Naive B cell (primary cell): Measurements from ENCODE around the gene UBR2. TPM values are rescaled to one million over a fixed set of nuclear protein-coding genes. Genes with fewer than 3 reads are reported as not detected.

Experiments used
- ATAC-seq, 2 donors: fragments of 150-1000 bp; cut with Tn5 transposase; 2 replicates each; pipeline ENCODE4 v1.10.0; 2021; ENCODE audit warnings: low read depth in 2 of 2, mild to moderate bottlenecking in 2 of 2, moderate library complexity in 2 of 2
- DNase-seq: peaks from one replicate; pipeline ENCODE4 v3.0.0; 2022
- H3K27ac Mint-ChIP-seq, 6 donors: one replicate each; pipeline ENCODE4 v1.8.0; 2020 to 2022; ENCODE audit warnings: mild to moderate bottlenecking in 6 of 6, mixed read lengths in 6 of 6, moderate library complexity in 5 of 6, inconsistent platforms in 2 of 6
- H3K27me3 Mint-ChIP-seq, 3 donors: one replicate each; pipeline ENCODE4 v1.8.0; 2021 to 2022; ENCODE audit warnings: mixed read lengths in 3 of 3, mild to moderate bottlenecking in 1 of 3
- H3K36me3 Mint-ChIP-seq, 2 donors: one replicate each; pipeline ENCODE4 v1.8.0; 2020 to 2022; ENCODE audit warnings: mixed read lengths in 2 of 2, inconsistent platforms in 1 of 2, mild to moderate bottlenecking in 1 of 2
- H3K4me1 Mint-ChIP-seq, 3 donors: one replicate each; pipeline ENCODE4 v1.8.0; 2020 to 2022; ENCODE audit warnings: mixed read lengths in 3 of 3, inconsistent platforms in 1 of 3, mild to moderate bottlenecking in 1 of 3, moderate library complexity in 1 of 3
- H3K4me3 Mint-ChIP-seq, 8 donors: one replicate each; pipeline ENCODE4 v1.8.0; 2020 to 2022; ENCODE audit warnings: mild to moderate bottlenecking in 8 of 8, mixed read lengths in 8 of 8, moderate library complexity in 8 of 8, inconsistent platforms in 2 of 8
- H3K9me3 Mint-ChIP-seq, 7 donors: one replicate each; pipeline ENCODE4 v1.8.0; 2020 to 2022; ENCODE audit warnings: mixed read lengths in 7 of 7, mild to moderate bottlenecking in 5 of 7, inconsistent platforms in 2 of 7, moderate library complexity in 1 of 7
- polyA plus RNA-seq, 6 donors: library from polyadenylated mRNA; unstranded; fragments of 300-500 nt; fragmentation: Illumina TruSeq; gene quantifications; one replicate each; pipeline ENCODE4 v1.2.3, GENCODE V29; 2021; ENCODE audit warnings: low read depth in 6 of 6

The UBR2 gene
- 10 to 100 TPM in 4 of 6 donors, 1 to 10 TPM in 1, not detected in 1; 8.2 to 16.7 (median 10.7) TPM for polyA plus RNA-seq

- ATAC-seq (peak; percentile 96 to 98), DNase-seq (peak; percentile 88)
- Mint-ChIP-seq H3K27ac (peak within 1 kb of the TSS; percentile 86 to 97 (median 92)), H3K27me3 (peaks cover 0 to 7% (median 0%) of the 10 kb centered on the region in 3 donors), H3K9me3 (no peaks in the 10 kb centered on the region), H3K4me1 (peaks cover 26 to 45% (median 34%) of the 10 kb centered on the region in 3 donors), H3K4me3 (peak within 1 kb of the TSS; percentile 92 to 99 (median 97)), H3K36me3 (no peaks in the 10 kb centered on the region)
Observed at GRCh38 chr6:42563697-42564505, at the start of gene UBR2. TSS of gene UBR2 (plus strand) at chr6:42564029. CDS start at chr6:42564320, 291 bp downstream.

DNA sequence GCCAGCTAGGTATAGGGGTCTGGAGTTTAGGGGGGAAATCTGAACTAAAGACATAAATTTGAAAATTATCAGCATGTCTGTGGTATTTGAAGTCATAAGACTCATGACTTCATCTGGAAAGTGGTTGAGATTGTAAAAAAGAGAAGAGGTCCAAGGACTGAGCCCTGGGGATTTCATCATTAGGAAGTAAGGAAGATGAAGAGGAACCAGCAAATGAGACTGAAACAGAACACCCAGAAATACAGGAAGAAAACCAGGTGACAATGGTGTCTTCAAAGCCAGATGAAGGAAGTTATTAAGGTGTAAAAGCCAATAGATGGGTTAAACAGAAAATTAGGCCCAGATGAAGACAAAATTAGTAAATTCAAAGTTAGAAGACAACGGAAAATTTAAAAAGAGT lies 49.1 kb upstream of the UBR2 start:
- peaks cover 0 to 3% (median 0%) of the 10 kb centered on the region in 3 donors for H3K4me1 Mint-ChIP-seq
- H3K9me3 Mint-ChIP-seq = peaks cover 0 to under 1% (median 0%) of the 10 kb centered on the region in 7 donors
- DNase-seq (no peak), ATAC-seq (peak in 1 of 2 donors; percentile 18)
- H3K36me3 Mint-ChIP-seq = no peaks in the 10 kb centered on the region
- peaks cover 0 to 6% (median 0%) of the 10 kb centered on the region in 3 donors for H3K27me3 Mint-ChIP-seq
- H3K4me3 Mint-ChIP-seq = no peak overlapping the region
- peak overlapping the region in 1 of 6 donors; percentile 1 for H3K27ac Mint-ChIP-seq

GRCh38 chr6:42519779-42520178 lies 44.0 kb upstream of the UBR2 start:
- H3K36me3 Mint-ChIP-seq = no peaks in the 10 kb centered on the region
- H3K4me3 Mint-ChIP-seq = no peak overlapping the region
- no peak for ATAC-seq
- DNase-seq = no peak
- H3K27ac Mint-ChIP-seq = no peak overlapping the region
- H3K27me3 Mint-ChIP-seq = no peaks in the 10 kb centered on the region
- peaks cover 0 to 5% (median 0%) of the 10 kb centered on the region in 7 donors for H3K9me3 Mint-ChIP-seq
- peaks cover 7 to 10% (median 8%) of the 10 kb centered on the region in 3 donors for H3K4me1 Mint-ChIP-seq

GRCh38 chr6:42520786-42521607 lies 42.8 kb upstream of the UBR2 start:
- no peaks in the 10 kb centered on the region for H3K36me3 Mint-ChIP-seq
- H3K4me1 Mint-ChIP-seq = peaks cover 7 to 10% (median 7%) of the 10 kb centered on the region in 3 donors
- H3K27ac Mint-ChIP-seq = peak overlapping the region in 1 of 6 donors; percentile 86
- H3K4me3 Mint-ChIP-seq = peak overlapping the region in 4 of 8 donors; percentile 2 to 53 (median 42)
- peak; percentile 65 for ATAC-seq
- no peak for DNase-seq
- H3K9me3 Mint-ChIP-seq = peaks cover 0 to 5% (median 0%) of the 10 kb centered on the region in 7 donors
- no peaks in the 10 kb centered on the region for H3K27me3 Mint-ChIP-seq

DNA sequence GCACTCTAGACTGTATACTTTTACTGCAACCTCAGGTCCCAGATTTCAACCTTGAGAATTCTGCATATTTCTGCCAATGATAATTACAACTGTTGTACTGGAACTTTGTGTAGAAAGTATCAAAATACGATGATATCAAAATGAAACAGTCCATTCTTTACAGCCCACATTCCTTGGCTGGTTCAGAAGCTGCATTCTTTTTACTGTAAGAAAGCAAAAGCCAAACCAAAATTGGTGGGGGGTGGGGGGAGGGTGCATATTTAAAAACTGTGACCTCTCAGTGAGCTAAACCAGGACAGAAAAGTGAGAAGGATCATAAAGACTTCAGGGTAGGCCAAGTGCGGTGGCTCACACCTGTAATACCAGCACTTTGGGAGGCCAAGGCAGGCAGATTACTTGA lies 41.8 kb upstream of the UBR2 start:
- ATAC-seq = no peak
- Mint-ChIP-seq H3K4me3 (no peak overlapping the region), H3K4me1 (peaks cover 7 to 10% (median 7%) of the 10 kb centered on the region in 3 donors), H3K27me3 (no peaks in the 10 kb centered on the region), H3K27ac (no peak overlapping the region), H3K36me3 (no peaks in the 10 kb centered on the region), H3K9me3 (peaks cover 0 to 5% (median 0%) of the 10 kb centered on the region in 7 donors)
- no peak for DNase-seq

DNA sequence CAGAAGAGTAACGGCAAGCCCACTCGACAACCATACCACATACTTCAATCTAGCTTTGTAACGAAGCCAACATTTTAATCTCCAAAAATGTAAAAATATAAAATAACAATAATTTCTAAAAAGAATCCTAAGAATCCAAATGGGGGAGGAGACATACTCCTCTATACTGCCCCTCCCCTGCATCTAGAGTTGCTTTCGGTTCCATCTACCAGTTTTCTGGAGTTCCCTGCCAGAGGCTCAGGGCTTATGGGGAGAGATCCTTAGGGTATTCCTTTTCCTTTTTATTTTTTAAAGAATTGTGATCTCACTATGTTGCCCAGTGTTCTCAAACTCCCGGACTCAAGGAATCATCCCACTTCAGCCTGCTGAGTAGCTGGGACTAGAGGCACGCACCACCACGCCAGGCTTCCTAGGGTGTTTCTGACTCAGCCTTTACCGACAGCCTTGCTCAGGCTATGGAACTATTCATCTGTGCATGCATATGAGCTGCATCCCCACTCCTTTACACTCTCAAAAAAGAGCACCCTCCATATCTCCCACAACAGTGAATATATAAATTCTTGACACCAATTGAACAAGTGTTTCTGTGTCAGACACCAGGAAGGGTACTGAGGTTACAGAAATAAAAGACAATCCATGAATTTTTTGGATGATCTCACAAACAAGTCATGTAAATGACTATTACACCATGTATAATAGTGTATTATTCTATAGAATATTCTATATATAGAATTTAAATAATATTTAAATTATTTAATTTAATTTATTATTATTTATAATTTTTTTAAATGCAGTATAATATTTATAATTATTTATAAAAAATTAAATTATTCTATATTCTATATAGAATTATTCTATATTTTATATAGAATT lies 40.7 kb upstream of the UBR2 start:
- ATAC-seq = no peak
- Mint-ChIP-seq H3K9me3 (peaks cover 0 to 5% (median 0%) of the 10 kb centered on the region in 7 donors), H3K27ac (no peak overlapping the region), H3K36me3 (no peaks in the 10 kb centered on the region), H3K27me3 (no peaks in the 10 kb centered on the region), H3K4me3 (no peak overlapping the region), H3K4me1 (peaks cover 7 to 10% (median 7%) of the 10 kb centered on the region in 3 donors)
- no peak for DNase-seq

DNA sequence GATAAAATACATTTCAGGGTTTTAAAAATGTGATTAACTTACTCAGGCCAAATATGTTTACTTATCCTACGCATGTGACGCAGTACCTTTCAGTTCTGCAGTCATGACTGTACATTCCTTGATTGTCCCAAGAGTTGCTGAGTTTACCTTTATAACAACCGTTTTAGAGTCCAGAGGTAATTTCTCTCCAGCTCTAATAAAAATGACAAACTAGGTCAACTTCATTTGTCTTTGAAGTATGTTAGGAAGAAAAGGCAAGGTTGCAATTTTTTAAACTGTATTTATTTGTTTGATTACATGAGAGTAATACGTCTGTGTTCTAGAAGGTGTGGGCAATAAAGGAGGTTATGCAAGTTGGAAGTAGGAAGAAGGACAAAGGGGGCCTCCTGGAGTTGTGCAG lies 38.6 kb upstream of the UBR2 start:
- Mint-ChIP-seq H3K9me3 (peaks cover 0 to 1% (median 0%) of the 10 kb centered on the region in 7 donors), H3K4me3 (no peak overlapping the region), H3K4me1 (peaks cover 7 to 10% (median 7%) of the 10 kb centered on the region in 3 donors), H3K27ac (no peak overlapping the region), H3K27me3 (peaks cover 0 to 2% (median 2%) of the 10 kb centered on the region in 3 donors), H3K36me3 (no peaks in the 10 kb centered on the region)
- DNase-seq (no peak), ATAC-seq (no peak)

GRCh38 chr6:42526616-42527015 lies 37.2 kb upstream of the UBR2 start:
- no peak for ATAC-seq
- peaks cover 0 to 2% (median 0%) of the 10 kb centered on the region in 3 donors for H3K4me1 Mint-ChIP-seq
- no peaks in the 10 kb centered on the region for H3K36me3 Mint-ChIP-seq
- peaks cover 0 to 8% (median 6%) of the 10 kb centered on the region in 3 donors for H3K27me3 Mint-ChIP-seq
- DNase-seq = no peak
- no peak overlapping the region for H3K27ac Mint-ChIP-seq
- no peaks in the 10 kb centered on the region for H3K9me3 Mint-ChIP-seq
- H3K4me3 Mint-ChIP-seq = no peak overlapping the region

DNA sequence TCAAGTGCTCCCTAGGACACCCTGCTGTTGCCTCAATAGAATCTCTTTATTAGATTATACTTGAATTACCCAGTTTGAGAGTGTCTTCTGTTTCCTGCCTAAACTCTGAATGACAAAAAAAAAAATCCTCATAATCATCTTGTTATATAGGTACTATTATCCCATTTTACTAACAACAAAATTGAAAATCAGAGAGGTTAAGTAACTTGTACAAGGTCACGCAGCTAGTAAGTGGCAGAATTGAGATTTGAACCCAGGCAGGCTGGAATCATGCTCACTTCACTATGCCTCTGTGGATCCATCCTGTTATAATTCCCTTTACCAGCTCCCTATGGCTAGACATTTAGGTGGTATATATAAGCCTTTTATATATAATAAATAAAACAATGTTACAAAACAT lies 36.6 kb upstream of the UBR2 start:
- H3K27me3 Mint-ChIP-seq = peaks cover 4 to 8% (median 6%) of the 10 kb centered on the region in 3 donors
- ATAC-seq (no peak), DNase-seq (no peak)
- no peak overlapping the region for H3K4me3 Mint-ChIP-seq
- no peaks in the 10 kb centered on the region for H3K4me1 Mint-ChIP-seq
- no peaks in the 10 kb centered on the region for H3K36me3 Mint-ChIP-seq
- H3K27ac Mint-ChIP-seq = no peak overlapping the region
- no peaks in the 10 kb centered on the region for H3K9me3 Mint-ChIP-seq

- Mint-ChIP-seq H3K4me3 (no peak overlapping the region), H3K27me3 (peaks cover 4 to 8% (median 6%) of the 10 kb centered on the region in 3 donors)
Observed at GRCh38 chr6:42530296-42530695, 33.5 kb upstream of the UBR2 start.

DNA sequence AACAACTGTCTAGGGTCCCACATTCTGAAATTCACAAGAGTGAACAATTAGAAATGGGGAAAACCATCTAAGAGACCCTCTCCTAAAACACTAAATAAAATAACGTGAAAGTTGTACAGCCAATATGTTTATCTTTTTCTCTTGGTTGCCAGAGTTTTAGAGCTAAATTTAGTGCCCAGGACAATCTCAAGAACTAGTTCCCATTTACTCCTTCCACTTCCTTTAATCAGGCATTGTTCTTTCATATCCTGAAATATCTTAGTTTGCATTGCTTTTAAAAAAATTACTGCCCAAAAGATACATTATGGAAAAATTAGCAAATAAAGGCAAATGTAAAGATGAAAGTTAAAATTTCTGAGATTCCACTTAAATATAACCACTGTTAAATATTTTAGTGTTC lies 33.1 kb upstream of the UBR2 start:
- ATAC-seq = no peak
- Mint-ChIP-seq H3K27ac (no peak overlapping the region), H3K4me3 (no peak overlapping the region), H3K4me1 (no peaks in the 10 kb centered on the region), H3K9me3 (no peaks in the 10 kb centered on the region), H3K36me3 (no peaks in the 10 kb centered on the region), H3K27me3 (peaks cover 4 to 8% (median 6%) of the 10 kb centered on the region in 3 donors)
- DNase-seq = no peak

More at GRCh38 chr6:42530296-42530695, 33.5 kb upstream of the UBR2 start:
- no peaks in the 10 kb centered on the region for H3K4me1 Mint-ChIP-seq
- H3K27ac Mint-ChIP-seq = no peak overlapping the region
- H3K36me3 Mint-ChIP-seq = no peaks in the 10 kb centered on the region
- no peaks in the 10 kb centered on the region for H3K9me3 Mint-ChIP-seq
- DNase-seq (no peak), ATAC-seq (no peak)

DNA sequence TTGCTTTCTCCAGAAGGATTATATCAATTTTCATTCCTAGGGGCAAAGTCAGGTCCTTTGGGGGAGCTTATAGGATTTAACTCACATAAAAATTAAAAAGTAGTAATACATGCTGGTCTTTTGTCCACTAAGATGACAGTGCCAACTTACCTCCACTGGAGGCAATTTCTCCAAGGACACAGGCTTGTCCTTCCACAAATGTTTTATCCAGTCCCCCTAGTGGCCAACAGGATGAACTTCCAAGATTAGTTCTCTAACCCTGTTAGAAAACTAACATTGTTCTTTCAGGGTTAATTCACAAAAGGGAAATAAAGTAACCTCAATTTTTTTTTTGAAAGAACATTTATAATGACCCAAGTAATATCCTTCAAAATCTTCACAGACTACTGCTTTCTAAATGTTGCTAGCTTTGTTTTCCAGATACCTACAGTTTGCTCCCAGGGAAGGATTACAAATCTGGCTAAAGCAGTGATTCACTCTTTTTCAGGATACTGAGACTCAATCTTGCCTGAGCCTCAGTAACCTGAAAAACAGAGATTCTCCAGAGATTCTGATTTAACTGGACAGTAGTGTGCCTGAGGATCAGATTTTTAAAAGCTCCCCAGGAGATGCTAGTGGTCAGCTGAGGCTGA lies 31.7 kb upstream of the UBR2 start:
- no peaks in the 10 kb centered on the region for H3K36me3 Mint-ChIP-seq
- no peaks in the 10 kb centered on the region for H3K9me3 Mint-ChIP-seq
- peaks cover 4 to 16% (median 6%) of the 10 kb centered on the region in 3 donors for H3K27me3 Mint-ChIP-seq
- DNase-seq (peak; percentile 13), ATAC-seq (peak in 1 of 2 donors; percentile 32)
- H3K27ac Mint-ChIP-seq = no peak overlapping the region
- H3K4me3 Mint-ChIP-seq = no peak overlapping the region
- no peaks in the 10 kb centered on the region for H3K4me1 Mint-ChIP-seq
